Testis (tissue), 2 donors: ENCODE data around the gene GPATCH1.

Experiments
- CTCF ChIP-seq, 3 experiments: fragments of 450-650 bp in 2 of 3; fragments of 200-600 bp in 1 of 3; sonication (generic) in 1 of 3; IDR thresholded peaks; one replicate each; pipeline ENCODE4 v1.5.1; 2016 to 2019; ENCODE audit warnings: antibody characterized with exemption in 3 of 3, mild to moderate bottlenecking in 2 of 3, moderate library complexity in 1 of 3
- POLR2A ChIP-seq: fragments of 450-650 bp; IDR thresholded peaks from one replicate; pipeline ENCODE4 v1.6.1; 2017; ENCODE audit warnings: antibody characterized with exemption, mild to moderate bottlenecking, moderate library complexity

DNA sequence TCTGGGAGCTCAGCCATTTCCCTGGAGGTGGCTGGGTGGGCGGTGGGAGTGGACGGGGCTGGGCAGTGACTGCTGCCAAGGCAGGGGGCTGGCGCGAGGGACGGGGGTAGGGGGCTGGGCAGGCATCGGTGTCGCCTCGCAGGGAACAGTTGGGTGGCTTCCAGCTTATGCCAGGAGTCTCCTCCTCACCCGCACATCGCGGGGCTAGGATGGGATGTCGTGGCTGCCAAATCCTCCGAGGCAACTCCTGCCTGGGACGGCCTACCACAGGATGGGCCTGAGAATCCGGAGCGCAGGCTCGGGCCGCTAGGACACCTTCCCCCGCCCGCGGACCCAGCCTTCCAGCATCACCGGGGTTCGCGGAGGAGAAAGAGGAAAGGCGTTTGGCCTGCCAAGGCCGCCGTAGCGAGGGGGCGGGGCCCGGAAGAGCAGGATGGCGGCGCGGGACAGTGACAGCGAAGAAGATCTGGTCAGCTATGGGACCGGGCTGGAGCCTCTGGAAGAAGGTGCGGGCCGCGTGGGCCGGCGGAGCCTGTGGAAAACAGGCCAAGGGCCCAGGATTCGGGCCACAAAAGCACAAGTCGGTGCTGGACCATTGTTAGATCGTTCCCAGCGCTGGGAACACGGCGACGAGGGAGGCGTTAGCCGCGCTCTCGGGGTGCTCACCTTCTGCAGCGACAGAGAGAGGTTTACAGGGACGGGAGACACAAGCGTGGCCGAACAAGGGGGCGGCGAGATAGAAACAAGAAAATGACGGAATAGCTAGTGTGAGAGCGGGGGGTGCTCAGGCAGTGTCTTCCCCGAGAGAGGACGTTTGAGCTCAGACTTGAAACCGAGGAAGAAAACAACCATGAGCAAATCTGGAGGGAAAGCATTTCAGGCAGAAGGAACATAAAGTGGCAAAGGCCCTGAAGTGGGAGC, at the start of gene GPATCH1:
- TF ChIP-seq POLR2A (no peak), CTCF (IDR thresholded peaks at IDR 0.05) (peak in 1 of 3 experiments; percentile 21)
